ENCODE measurements around the gene ATP5MK. TPM values are rescaled to one million over a fixed set of nuclear protein-coding genes. Genes with fewer than 3 reads are reported as not detected.

The ATP5MK gene
- total RNA-seq, 1 experiment from 2014 or later, result 307 TPM

DNA sequence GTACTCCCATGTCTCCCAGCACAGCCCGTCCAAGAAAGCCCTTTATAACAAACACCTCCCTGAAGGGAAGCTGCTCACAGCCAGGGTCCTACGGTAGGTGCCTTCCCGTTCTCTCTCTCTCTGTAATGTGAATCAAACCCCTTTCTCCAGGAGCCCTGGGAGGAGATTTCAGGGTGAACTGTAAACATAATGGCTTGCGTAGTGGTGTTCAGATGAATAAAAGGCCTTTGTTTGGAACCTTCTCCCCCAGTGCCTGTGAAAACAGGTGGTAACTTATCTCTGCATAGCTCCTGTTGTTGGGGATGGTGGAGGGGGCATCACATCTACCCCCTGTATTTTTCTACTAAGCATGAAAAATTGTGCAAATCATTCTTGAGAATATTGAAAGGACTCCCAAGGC, 43.5 kb upstream of the ATP5MK start:
- H3K27me3 Mint-ChIP-seq (ENCODE audit: low read depth), result no peaks in the 10 kb centered on the region
- ChIA-PET CTCF (no interaction called here), POLR2A (no interaction called here)
- no peak overlapping the region for H3K4me3 Mint-ChIP-seq
- ATAC-seq (no peak), DNase-seq (ENCODE audit: low spot score) (no peak)
- no peaks in the 10 kb centered on the region for H3K4me1 Mint-ChIP-seq
- H3K36me3 Mint-ChIP-seq, result peaks cover 81% of the 10 kb centered on the region
- peak overlapping the region; percentile 33; the same call in 1 of the 2 replicates for H3K27ac Mint-ChIP-seq
- no peaks in the 10 kb centered on the region for H3K9me3 Mint-ChIP-seq
- TF ChIP-seq, protein P1, sequence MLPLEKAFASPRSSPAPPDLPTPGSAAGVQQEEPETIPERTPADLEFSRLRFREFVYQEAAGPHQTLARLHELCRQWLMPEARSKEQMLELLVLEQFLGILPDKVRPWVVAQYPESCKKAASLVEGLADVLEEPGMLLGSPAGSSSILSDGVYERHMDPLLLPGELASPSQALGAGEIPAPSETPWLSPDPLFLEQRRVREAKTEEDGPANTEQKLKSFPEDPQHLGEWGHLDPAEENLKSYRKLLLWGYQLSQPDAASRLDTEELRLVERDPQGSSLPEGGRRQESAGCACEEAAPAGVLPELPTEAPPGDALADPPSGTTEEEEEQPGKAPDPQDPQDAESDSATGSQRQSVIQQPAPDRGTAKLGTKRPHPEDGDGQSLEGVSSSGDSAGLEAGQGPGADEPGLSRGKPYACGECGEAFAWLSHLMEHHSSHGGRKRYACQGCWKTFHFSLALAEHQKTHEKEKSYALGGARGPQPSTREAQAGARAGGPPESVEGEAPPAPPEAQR (CRISPR knock-in tag; IDR thresholded peaks at IDR 0.05), result no peak
- TF ChIP-seq ZMAT4 (CRISPR knock-in tag; IDR thresholded peaks at IDR 0.05), result no peak
- no peak for TF ChIP-seq HMGXB4 (CRISPR knock-in tag; IDR thresholded peaks at IDR 0.05)
- TF ChIP-seq FOXK1 (CRISPR knock-in tag; IDR thresholded peaks at IDR 0.05), result no peak

GRCh38 chr10:103433858-103434257, 37.6 kb upstream of the ATP5MK start:
- Mint-ChIP-seq H3K27me3 (ENCODE audit: low read depth) (no peaks in the 10 kb centered on the region), H3K27ac (no peak overlapping the region), H3K36me3 (peaks cover 79% of the 10 kb centered on the region), H3K9me3 (no peaks in the 10 kb centered on the region), H3K4me1 (no peaks in the 10 kb centered on the region), H3K4me3 (no peak overlapping the region)
- CTCF ChIA-PET, result no interaction called here
- ATAC-seq, result no peak
- no peak for DNase-seq (ENCODE audit: low spot score)
- POLR2A ChIA-PET, result no interaction called here
- TF ChIP-seq NFE2L1 (CRISPR knock-in tag; IDR thresholded peaks at IDR 0.05) (no peak), ETV6 (CRISPR knock-in tag; IDR thresholded peaks at IDR 0.05) (no peak), GTF2I (CRISPR knock-in tag; conservative IDR thresholded peaks at IDR 0.05) (no peak), MLX (CRISPR knock-in tag; IDR thresholded peaks at IDR 0.05) (no peak), ZNF138 (CRISPR knock-in tag; conservative IDR thresholded peaks at IDR 0.05) (no peak), JUN (CRISPR knock-in tag; IDR thresholded peaks at IDR 0.05) (no peak), TCF7 (CRISPR knock-in tag; IDR thresholded peaks at IDR 0.05; ENCODE audit: low read depth) (no peak), ATF3 (CRISPR knock-in tag; conservative IDR thresholded peaks at IDR 0.05) (no peak), ZNF512 (CRISPR knock-in tag; IDR thresholded peaks at IDR 0.05; ENCODE audit: borderline replicate concordance) (no peak), ZNF219 (CRISPR knock-in tag; IDR thresholded peaks at IDR 0.05; ENCODE audit: borderline replicate concordance) (no peak), ZNF671 (CRISPR knock-in tag; IDR thresholded peaks at IDR 0.05) (no peak), TEAD1 (CRISPR knock-in tag; IDR thresholded peaks at IDR 0.05) (no peak), ZNF317 (CRISPR knock-in tag; IDR thresholded peaks at IDR 0.05; ENCODE audit: borderline replicate concordance, low read depth) (no peak), RELA (CRISPR knock-in tag; IDR thresholded peaks at IDR 0.05; ENCODE audit: borderline replicate concordance) (no peak), NR1H2 (CRISPR knock-in tag; IDR thresholded peaks at IDR 0.05) (no peak), FOXP4 (CRISPR knock-in tag; IDR thresholded peaks at IDR 0.05) (no peak), EMX1 (CRISPR knock-in tag; IDR thresholded peaks at IDR 0.05) (no peak), ESRRA (CRISPR knock-in tag; IDR thresholded peaks at IDR 0.05; ENCODE audit: borderline replicate concordance) (no peak), E2F5 (CRISPR knock-in tag; IDR thresholded peaks at IDR 0.05) (no peak), SP1 (CRISPR knock-in tag; conservative IDR thresholded peaks at IDR 0.05) (no peak)
